Stimulated activated naive CD8-positive, alpha-beta T cell treated with anti-CD3 and anti-CD28 coated beads, Interleukin-15, Interleukin-2, amounts not matched to agents 100 ng/mL and 50 ng/mL, for 24 hours (primary cell): Measurements from ENCODE around the gene RXFP2.

Source experiments
- H3K27ac Mint-ChIP-seq: one replicate; pipeline ENCODE4 v1.8.0; 2021; ENCODE audit warnings: mild to moderate bottlenecking, mixed read lengths
- H3K27me3 Mint-ChIP-seq: one replicate; pipeline ENCODE4 v1.8.0; 2021; ENCODE audit warnings: mixed read lengths
- H3K36me3 Mint-ChIP-seq: one replicate; pipeline ENCODE4 v1.8.0; 2021; ENCODE audit warnings: low read depth, mixed read lengths
- H3K4me1 Mint-ChIP-seq: one replicate; pipeline ENCODE4 v1.8.0; 2021; ENCODE audit warnings: low read depth, mixed read lengths
- H3K4me3 Mint-ChIP-seq: one replicate; pipeline ENCODE4 v1.8.0; 2021; ENCODE audit warnings: mild to moderate bottlenecking, mixed read lengths
- H3K9me3 Mint-ChIP-seq: one replicate; pipeline ENCODE4 v1.8.0; 2021; ENCODE audit warnings: mixed read lengths

RXFP2 gene

DNA sequence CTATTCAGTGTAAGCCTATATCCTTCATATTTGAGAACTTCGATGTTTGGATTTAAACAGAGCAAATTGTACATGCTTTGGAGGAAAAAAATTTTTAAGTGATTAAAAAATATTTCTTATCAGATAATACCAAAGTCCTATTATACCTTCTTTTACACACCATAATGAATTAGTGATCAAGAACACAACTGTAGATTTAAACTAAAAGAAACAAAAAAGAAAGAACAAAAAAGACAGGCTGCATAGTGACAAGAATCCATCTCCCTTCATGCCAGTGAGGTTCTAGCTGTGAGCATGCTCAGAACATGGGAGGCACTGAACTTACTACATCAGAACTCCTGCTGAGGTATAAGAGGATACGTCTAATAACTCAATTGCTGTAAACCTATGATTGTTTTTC lies at the start of gene RXFP2:
Gene RXFP2 (plus strand): TSS at position 301 of the 400 bp plus-strand sequence. CDS start 87 bp downstream, at position 388.
- Mint-ChIP-seq H3K36me3 (no peaks in the 10 kb centered on the region), H3K27me3 (peaks cover 13% of the 10 kb centered on the region), H3K4me3 (no peak within 1 kb of the TSS), H3K9me3 (peaks cover 4% of the 10 kb centered on the region), H3K27ac (no peak within 1 kb of the TSS), H3K4me1 (no peaks in the 10 kb centered on the region)

DNA sequence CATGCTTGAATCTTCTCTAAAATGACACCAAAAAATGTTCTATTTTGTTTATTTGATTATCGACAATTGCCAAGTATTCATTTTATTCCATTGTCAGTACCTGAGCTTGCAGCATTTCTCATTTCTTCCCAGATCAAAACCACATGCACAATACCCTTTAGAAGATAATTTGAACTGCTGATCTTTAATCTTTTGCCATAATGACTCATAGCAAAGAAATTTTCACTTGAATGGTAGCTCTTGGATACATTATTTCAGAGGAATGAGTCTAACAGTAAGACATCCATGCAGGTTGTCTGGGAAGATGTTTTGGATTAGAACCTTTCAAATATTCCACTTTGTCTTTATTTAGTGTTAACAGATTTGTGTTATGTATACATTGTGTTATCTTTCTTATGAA lies 42.0 kb upstream of the RXFP2 start:
- H3K27ac Mint-ChIP-seq = no peak overlapping the region
- no peaks in the 10 kb centered on the region for H3K27me3 Mint-ChIP-seq
- H3K9me3 Mint-ChIP-seq = peaks cover 11% of the 10 kb centered on the region
- H3K4me3 Mint-ChIP-seq = no peak overlapping the region
- H3K4me1 Mint-ChIP-seq = no peaks in the 10 kb centered on the region
- H3K36me3 Mint-ChIP-seq = no peaks in the 10 kb centered on the region

- Mint-ChIP-seq H3K4me1 (no peaks in the 10 kb centered on the region), H3K9me3 (peaks cover 6% of the 10 kb centered on the region), H3K36me3 (no peaks in the 10 kb centered on the region)
Measured at GRCh38 chr13:31699650-31700049, 39.7 kb upstream of the RXFP2 start.

DNA sequence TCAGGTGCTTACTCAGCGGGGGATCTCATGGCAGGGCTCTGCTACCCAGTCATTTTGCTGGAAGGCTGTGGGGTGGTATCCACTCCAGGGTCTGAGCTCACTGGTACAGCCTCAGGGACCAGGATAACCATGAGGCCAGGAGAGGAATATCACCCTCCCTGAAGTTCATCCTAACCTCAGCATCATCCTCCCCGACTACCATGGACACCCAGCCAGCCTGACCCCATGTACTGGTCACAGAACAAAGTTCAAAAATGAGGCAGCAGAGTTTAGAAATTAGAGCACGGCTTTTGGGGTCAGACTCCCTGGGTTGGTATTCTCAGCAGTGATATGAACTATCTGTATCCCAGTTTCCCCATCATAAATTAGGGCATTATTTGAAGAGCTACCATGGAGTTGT lies 35.5 kb upstream of the RXFP2 start:
- H3K9me3 Mint-ChIP-seq = no peaks in the 10 kb centered on the region
- no peaks in the 10 kb centered on the region for H3K4me1 Mint-ChIP-seq
- H3K27me3 Mint-ChIP-seq = peaks cover 4% of the 10 kb centered on the region
- H3K36me3 Mint-ChIP-seq = no peaks in the 10 kb centered on the region
- no peak overlapping the region for H3K4me3 Mint-ChIP-seq
- no peak overlapping the region for H3K27ac Mint-ChIP-seq

More at GRCh38 chr13:31699650-31700049, 39.7 kb upstream of the RXFP2 start:
- H3K27me3 Mint-ChIP-seq = no peaks in the 10 kb centered on the region
- no peak overlapping the region for H3K27ac Mint-ChIP-seq
- H3K4me3 Mint-ChIP-seq = no peak overlapping the region

DNA sequence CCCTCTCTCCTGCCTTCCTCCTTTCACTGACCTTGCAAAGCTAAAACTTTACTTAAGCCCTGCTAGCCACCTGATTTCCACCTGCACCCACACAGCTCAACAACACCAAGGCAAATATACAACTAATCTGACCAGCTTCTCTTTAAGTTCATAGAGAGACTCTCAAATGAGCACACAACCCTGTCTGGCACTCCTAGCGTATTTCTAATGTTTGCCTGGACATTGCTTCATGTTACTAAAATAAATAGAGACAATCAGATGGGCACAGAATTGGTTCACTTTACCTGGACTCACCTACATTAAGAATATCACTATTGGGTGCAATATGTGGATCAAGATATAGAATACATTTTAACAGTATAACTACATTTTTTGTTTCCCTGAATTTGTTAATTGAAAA lies 33.2 kb upstream of the RXFP2 start:
- H3K36me3 Mint-ChIP-seq = no peaks in the 10 kb centered on the region
- no peaks in the 10 kb centered on the region for H3K9me3 Mint-ChIP-seq
- no peak overlapping the region for H3K27ac Mint-ChIP-seq
- peaks cover 4% of the 10 kb centered on the region for H3K27me3 Mint-ChIP-seq
- H3K4me1 Mint-ChIP-seq = no peaks in the 10 kb centered on the region
- no peak overlapping the region for H3K4me3 Mint-ChIP-seq

- peaks cover 16% of the 10 kb centered on the region for H3K27me3 Mint-ChIP-seq
Measured at GRCh38 chr13:31717583-31717982, 21.7 kb upstream of the RXFP2 start.

GRCh38 chr13:31719214-31719613 lies 20.1 kb upstream of the RXFP2 start:
- Mint-ChIP-seq H3K4me3 (no peak overlapping the region), H3K36me3 (no peaks in the 10 kb centered on the region), H3K27me3 (peaks cover 17% of the 10 kb centered on the region), H3K4me1 (no peaks in the 10 kb centered on the region), H3K9me3 (peaks cover 4% of the 10 kb centered on the region), H3K27ac (no peak overlapping the region)

More at GRCh38 chr13:31717583-31717982, 21.7 kb upstream of the RXFP2 start:
- H3K4me3 Mint-ChIP-seq = no peak overlapping the region
- no peak overlapping the region for H3K27ac Mint-ChIP-seq
- H3K9me3 Mint-ChIP-seq = peaks cover 4% of the 10 kb centered on the region
- H3K4me1 Mint-ChIP-seq = no peaks in the 10 kb centered on the region
- no peaks in the 10 kb centered on the region for H3K36me3 Mint-ChIP-seq

DNA sequence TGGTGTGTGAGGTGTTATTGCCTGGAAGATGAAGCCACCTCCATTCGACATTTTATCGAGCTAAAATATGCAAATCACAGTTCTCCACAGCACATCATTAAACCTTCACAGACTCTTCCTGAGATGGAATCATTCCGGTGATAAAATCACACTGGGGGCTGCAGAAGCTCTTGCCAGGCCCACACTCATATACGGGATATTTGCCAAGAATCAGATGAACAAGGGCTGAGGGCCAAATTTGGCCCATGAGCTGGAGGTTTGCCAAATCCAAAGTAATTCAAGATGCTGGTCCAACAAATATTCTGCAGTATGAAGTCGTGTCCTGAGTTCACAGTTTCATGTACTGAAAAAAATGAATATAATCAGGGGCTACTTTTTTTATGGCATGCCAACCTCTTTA lies 16.7 kb upstream of the RXFP2 start:
- Mint-ChIP-seq H3K4me3 (no peak overlapping the region), H3K36me3 (no peaks in the 10 kb centered on the region), H3K9me3 (peaks cover 4% of the 10 kb centered on the region), H3K27ac (no peak overlapping the region), H3K4me1 (no peaks in the 10 kb centered on the region), H3K27me3 (peaks cover 18% of the 10 kb centered on the region)

DNA sequence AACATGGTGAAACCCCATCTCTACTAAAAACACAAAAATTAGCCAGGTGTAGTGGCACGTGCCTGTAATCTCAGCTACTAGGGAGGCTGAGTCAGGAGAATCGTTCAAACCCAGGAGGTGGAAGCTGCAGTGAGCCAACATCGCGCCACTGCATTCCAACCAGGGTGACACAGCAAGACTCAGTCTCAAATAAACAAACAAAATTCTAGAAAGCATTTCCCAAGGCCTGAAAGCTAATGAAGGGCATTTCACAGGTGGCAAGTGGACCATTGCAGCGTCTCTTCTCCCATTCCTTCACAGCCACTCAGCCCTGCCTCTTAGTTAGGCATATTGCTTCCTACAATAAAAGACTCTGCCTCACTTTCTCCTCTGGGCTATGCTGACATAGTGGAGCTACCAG lies 13.5 kb upstream of the RXFP2 start:
- Mint-ChIP-seq H3K27me3 (peaks cover 18% of the 10 kb centered on the region), H3K4me1 (no peaks in the 10 kb centered on the region), H3K9me3 (no peaks in the 10 kb centered on the region), H3K36me3 (no peaks in the 10 kb centered on the region), H3K4me3 (no peak overlapping the region), H3K27ac (no peak overlapping the region)

GRCh38 chr13:31731921-31732320 lies 7.4 kb upstream of the RXFP2 start:
- Mint-ChIP-seq H3K36me3 (no peaks in the 10 kb centered on the region), H3K27ac (no peak overlapping the region), H3K27me3 (peaks cover 7% of the 10 kb centered on the region), H3K9me3 (peaks cover 4% of the 10 kb centered on the region), H3K4me1 (no peaks in the 10 kb centered on the region), H3K4me3 (no peak overlapping the region)

- H3K9me3 Mint-ChIP-seq = peaks cover 4% of the 10 kb centered on the region
- H3K27me3 Mint-ChIP-seq = peaks cover 7% of the 10 kb centered on the region
- no peak overlapping the region for H3K27ac Mint-ChIP-seq
- no peak overlapping the region for H3K4me3 Mint-ChIP-seq
- H3K4me1 Mint-ChIP-seq = no peaks in the 10 kb centered on the region
- H3K36me3 Mint-ChIP-seq = no peaks in the 10 kb centered on the region
Measured at GRCh38 chr13:31733066-31733465, 6.3 kb upstream of the RXFP2 start.

DNA sequence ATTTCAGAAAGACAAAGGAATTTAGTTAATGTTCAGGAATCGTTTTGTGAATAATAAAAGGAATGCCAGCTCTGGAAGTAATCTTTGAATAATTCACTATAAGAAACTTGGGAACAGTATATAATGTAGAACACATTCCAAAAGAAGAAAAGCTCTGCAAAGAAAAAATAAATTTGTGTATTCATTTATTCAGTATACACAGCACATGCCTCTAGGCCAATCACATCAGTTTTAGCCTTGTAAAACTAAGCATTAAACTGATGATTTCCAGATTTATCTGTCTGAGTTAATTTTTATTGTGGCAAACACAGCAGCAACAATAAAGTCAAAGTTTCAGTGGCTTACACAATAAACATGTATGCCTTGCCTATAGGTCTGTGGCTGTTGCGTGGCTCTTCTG lies 5.7 kb upstream of the RXFP2 start:
- H3K27me3 Mint-ChIP-seq = peaks cover 7% of the 10 kb centered on the region
- H3K36me3 Mint-ChIP-seq = no peaks in the 10 kb centered on the region
- peaks cover 4% of the 10 kb centered on the region for H3K9me3 Mint-ChIP-seq
- H3K27ac Mint-ChIP-seq = no peak overlapping the region
- H3K4me3 Mint-ChIP-seq = no peak overlapping the region
- H3K4me1 Mint-ChIP-seq = no peaks in the 10 kb centered on the region

GRCh38 chr13:31742097-31742734 lies 2.9 kb downstream of the RXFP2 start:
- Mint-ChIP-seq H3K9me3 (no peaks in the 10 kb centered on the region), H3K27me3 (peaks cover 11% of the 10 kb centered on the region), H3K4me3 (no peak overlapping the region), H3K27ac (no peak overlapping the region), H3K4me1 (no peaks in the 10 kb centered on the region), H3K36me3 (no peaks in the 10 kb centered on the region)

DNA sequence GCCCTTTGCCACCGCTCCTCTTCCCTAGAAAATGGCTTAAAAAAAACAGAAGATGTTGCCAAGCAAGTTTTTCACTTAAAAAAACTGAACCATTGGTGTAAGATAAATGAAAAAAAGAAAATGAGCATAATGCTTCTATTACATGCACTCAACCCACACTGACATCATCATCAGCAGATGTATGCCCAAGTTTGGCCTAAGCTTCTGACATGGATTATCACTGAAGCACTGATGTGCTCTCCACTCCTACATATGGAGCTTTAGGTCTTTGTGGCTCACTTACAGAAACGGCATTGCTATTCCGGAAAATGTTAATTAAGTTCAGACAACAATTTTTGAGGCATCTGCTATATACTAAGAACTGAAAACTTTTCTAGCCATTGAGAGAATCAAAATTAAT lies 8.0 kb downstream of the RXFP2 start:
- H3K27ac Mint-ChIP-seq = no peak overlapping the region
- H3K4me3 Mint-ChIP-seq = no peak overlapping the region
- H3K36me3 Mint-ChIP-seq = no peaks in the 10 kb centered on the region
- H3K27me3 Mint-ChIP-seq = peaks cover 20% of the 10 kb centered on the region
- no peaks in the 10 kb centered on the region for H3K9me3 Mint-ChIP-seq
- no peaks in the 10 kb centered on the region for H3K4me1 Mint-ChIP-seq

- Mint-ChIP-seq H3K4me1 (no peaks in the 10 kb centered on the region), H3K27ac (no peak overlapping the region), H3K9me3 (no peaks in the 10 kb centered on the region), H3K36me3 (no peaks in the 10 kb centered on the region), H3K4me3 (no peak overlapping the region), H3K27me3 (peaks cover 20% of the 10 kb centered on the region)
Measured at GRCh38 chr13:31747966-31748365, 8.6 kb downstream of the RXFP2 start.

GRCh38 chr13:31749929-31750328 lies 10.6 kb downstream of the RXFP2 start:
- H3K36me3 Mint-ChIP-seq = no peaks in the 10 kb centered on the region
- H3K27ac Mint-ChIP-seq = no peak overlapping the region
- no peaks in the 10 kb centered on the region for H3K9me3 Mint-ChIP-seq
- peaks cover 17% of the 10 kb centered on the region for H3K27me3 Mint-ChIP-seq
- H3K4me1 Mint-ChIP-seq = no peaks in the 10 kb centered on the region
- no peak overlapping the region for H3K4me3 Mint-ChIP-seq
